Measurements from ENCODE around the gene ZNF32.
A peak's percentile ranks its signal among the peaks of the same experiment; 100 is the strongest.

ZNF32 gene

DNA sequence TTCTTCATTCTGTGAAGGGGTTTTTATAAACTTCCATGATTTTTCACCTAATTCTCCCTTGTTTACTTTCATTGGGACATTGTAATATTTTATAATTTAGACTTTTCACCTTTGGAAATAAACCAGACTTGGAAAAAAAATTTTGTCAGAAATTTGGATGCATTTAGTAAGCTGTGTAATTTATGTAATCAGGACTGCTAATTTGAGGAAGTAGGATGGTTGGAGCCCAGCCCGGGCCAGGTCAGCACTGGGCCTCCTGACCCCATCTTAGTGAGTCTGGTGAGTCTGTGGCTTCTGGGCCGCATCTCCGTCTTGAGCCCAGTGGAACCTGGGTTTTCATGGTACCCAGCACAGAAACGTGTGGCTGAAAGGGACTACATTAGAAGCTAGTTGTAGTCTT lies 27.6 kb upstream of the ZNF32 start:
- TF ChIP-seq, protein P1, sequence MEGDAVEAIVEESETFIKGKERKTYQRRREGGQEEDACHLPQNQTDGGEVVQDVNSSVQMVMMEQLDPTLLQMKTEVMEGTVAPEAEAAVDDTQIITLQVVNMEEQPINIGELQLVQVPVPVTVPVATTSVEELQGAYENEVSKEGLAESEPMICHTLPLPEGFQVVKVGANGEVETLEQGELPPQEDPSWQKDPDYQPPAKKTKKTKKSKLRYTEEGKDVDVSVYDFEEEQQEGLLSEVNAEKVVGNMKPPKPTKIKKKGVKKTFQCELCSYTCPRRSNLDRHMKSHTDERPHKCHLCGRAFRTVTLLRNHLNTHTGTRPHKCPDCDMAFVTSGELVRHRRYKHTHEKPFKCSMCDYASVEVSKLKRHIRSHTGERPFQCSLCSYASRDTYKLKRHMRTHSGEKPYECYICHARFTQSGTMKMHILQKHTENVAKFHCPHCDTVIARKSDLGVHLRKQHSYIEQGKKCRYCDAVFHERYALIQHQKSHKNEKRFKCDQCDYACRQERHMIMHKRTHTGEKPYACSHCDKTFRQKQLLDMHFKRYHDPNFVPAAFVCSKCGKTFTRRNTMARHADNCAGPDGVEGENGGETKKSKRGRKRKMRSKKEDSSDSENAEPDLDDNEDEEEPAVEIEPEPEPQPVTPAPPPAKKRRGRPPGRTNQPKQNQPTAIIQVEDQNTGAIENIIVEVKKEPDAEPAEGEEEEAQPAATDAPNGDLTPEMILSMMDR (conservative IDR thresholded peaks at IDR 0.05; ENCODE audit: low read depth, low read length) = no peak
- H3K27me3 ChIP-seq (ENCODE audit: insufficient read depth, low read depth) = no peaks in the 10 kb centered on the region
- H4K20me1 ChIP-seq (ENCODE audit: insufficient read depth) = no peaks in the 10 kb centered on the region
- H3K9ac ChIP-seq = no peak overlapping the region
- no peak overlapping the region for H3K4me3 ChIP-seq (IDR thresholded peaks at IDR 0.05; ENCODE audit: insufficient read depth, low read depth, low read length)
- no peak overlapping the region for H3K4me2 ChIP-seq
- H3K79me2 ChIP-seq (ENCODE audit: insufficient read depth, low read depth) = no peaks in the 10 kb centered on the region
- no peaks in the 10 kb centered on the region for H3K36me3 ChIP-seq (ENCODE audit: insufficient read depth)
- no peak overlapping the region for H3K27ac ChIP-seq
- H3K4me1 ChIP-seq (ENCODE audit: low read depth, poor library complexity, severe bottlenecking) = no peaks in the 10 kb centered on the region
- H2AFZ ChIP-seq (ENCODE audit: low read depth) = no peak overlapping the region

DNA sequence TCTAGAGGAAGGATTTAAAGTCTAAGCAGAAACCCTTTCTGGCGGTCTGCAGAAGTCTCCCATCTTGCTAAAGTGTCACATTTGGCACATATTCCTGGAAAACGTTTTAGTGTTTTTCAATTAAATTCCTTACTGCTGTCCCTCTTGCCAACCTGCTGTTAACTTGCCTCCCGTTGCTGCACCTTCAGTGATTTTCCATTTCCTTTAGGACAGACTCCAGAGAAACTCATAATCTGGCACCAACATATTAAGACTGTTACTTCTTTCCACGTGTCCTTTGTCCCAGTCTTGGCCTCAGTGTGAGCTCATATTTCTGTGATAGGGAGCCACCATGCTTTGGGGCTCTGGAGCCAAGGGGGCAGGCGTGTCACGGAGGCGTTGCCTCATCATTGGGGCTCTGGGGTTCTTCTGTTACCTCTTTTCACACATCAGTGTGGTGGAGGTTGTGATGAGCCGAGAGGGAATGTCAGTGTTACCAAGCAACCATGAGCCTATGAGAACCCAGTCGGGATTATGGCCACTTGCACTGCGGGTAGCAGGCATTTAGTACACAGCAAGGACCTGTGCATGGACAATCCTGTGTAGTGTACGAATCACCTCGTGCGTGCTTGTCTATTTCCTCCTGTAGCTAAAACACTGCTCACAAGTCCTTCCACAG lies 26.0 kb upstream of the ZNF32 start:
- Histone ChIP-seq H3K36me3 (ENCODE audit: insufficient read depth) (no peaks in the 10 kb centered on the region), H3K4me2 (no peak overlapping the region), H3K79me2 (ENCODE audit: insufficient read depth, low read depth) (no peaks in the 10 kb centered on the region), H4K20me1 (ENCODE audit: insufficient read depth) (no peaks in the 10 kb centered on the region), H3K4me1 (ENCODE audit: low read depth, poor library complexity, severe bottlenecking) (no peaks in the 10 kb centered on the region), H3K27ac (no peak overlapping the region), H3K9ac (no peak overlapping the region), H2AFZ (ENCODE audit: low read depth) (no peak overlapping the region), H3K27me3 (ENCODE audit: insufficient read depth, low read depth) (no peaks in the 10 kb centered on the region), H3K4me3 (IDR thresholded peaks at IDR 0.05; ENCODE audit: insufficient read depth, low read depth, low read length) (no peak overlapping the region)
- TF ChIP-seq, protein P1 (conservative IDR thresholded peaks at IDR 0.05; ENCODE audit: low read depth, low read length) = no peak

DNA sequence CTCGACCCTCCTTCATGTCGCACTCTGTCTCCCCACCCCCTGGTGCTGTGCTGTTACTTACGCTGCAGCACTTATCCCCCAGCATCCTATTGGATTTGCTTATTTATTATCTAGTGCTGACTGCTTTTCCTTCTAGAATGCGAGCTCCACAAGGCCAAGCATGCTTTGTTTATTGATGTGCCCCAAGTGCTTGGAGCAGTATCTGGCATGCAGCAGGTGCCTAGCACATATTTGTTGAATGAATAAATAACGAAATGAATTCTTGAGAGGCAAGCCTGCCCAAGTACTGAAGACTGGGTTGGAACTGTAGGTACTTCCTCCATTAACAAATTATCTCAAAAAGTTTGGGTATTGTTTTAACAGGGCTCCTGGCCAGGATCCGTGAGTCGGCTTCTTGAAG lies 24.8 kb upstream of the ZNF32 start:
- Histone ChIP-seq H3K79me2 (ENCODE audit: insufficient read depth, low read depth) (no peaks in the 10 kb centered on the region), H3K9ac (no peak overlapping the region), H3K4me2 (no peak overlapping the region), H2AFZ (ENCODE audit: low read depth) (no peak overlapping the region), H4K20me1 (ENCODE audit: insufficient read depth) (no peaks in the 10 kb centered on the region), H3K27ac (no peak overlapping the region), H3K27me3 (ENCODE audit: insufficient read depth, low read depth) (no peaks in the 10 kb centered on the region), H3K36me3 (ENCODE audit: insufficient read depth) (no peaks in the 10 kb centered on the region), H3K4me1 (ENCODE audit: low read depth, poor library complexity, severe bottlenecking) (no peaks in the 10 kb centered on the region), H3K4me3 (IDR thresholded peaks at IDR 0.05; ENCODE audit: insufficient read depth, low read depth, low read length) (no peak overlapping the region)
- TF ChIP-seq, protein P1 (conservative IDR thresholded peaks at IDR 0.05; ENCODE audit: low read depth, low read length) = no peak

DNA sequence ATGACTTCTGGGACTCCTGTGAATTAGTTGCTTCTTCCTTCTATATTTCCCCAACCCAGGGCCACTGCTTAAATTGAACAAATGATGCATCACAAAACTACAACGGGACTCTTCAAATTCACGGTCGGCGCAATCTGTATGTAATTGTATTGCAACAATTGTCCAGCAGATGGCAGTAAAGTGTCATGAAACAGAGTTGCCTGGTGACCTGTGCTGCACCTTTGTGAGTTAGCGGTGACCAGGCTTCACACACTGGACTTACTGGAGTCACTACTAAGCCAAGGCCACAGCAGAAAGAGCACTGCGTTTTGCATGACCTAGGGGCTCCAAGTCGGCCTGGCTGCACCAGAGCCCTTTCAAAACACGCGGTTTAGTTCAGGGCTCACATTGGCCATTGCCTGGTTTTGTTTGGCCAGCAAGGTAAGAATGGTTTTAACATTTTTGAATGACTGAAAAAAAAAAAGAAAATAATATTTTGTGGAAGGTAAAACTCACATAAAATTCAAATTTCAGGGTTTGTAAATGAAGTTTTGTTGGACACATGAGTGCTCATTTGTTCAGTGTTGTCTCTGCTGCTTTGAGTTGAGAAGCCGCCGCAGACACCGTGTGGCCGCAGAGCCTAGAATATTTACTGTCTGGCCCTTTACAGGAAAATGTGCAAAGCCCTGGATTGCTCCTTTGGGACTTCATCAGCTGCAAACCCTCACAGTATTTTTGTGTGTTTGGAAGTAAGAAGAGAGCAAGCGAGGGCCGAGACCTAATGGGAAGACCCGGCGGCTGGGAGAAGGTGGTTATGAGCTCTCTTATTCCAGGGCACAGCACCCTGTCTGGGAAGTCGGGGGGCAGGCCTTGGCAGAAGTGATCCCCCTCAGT lies 23.2 kb upstream of the ZNF32 start:
- no peak overlapping the region for H3K9ac ChIP-seq
- TF ChIP-seq, protein P1 (conservative IDR thresholded peaks at IDR 0.05; ENCODE audit: low read depth, low read length) = peak; percentile 89
- H4K20me1 ChIP-seq (ENCODE audit: insufficient read depth) = no peaks in the 10 kb centered on the region
- H3K36me3 ChIP-seq (ENCODE audit: insufficient read depth) = no peaks in the 10 kb centered on the region
- no peak overlapping the region for H3K4me3 ChIP-seq (IDR thresholded peaks at IDR 0.05; ENCODE audit: insufficient read depth, low read depth, low read length)
- no peaks in the 10 kb centered on the region for H3K4me1 ChIP-seq (ENCODE audit: low read depth, poor library complexity, severe bottlenecking)
- no peak overlapping the region for H2AFZ ChIP-seq (ENCODE audit: low read depth)
- H3K4me2 ChIP-seq = no peak overlapping the region
- no peak overlapping the region for H3K27ac ChIP-seq
- no peaks in the 10 kb centered on the region for H3K79me2 ChIP-seq (ENCODE audit: insufficient read depth, low read depth)
- no peaks in the 10 kb centered on the region for H3K27me3 ChIP-seq (ENCODE audit: insufficient read depth, low read depth)
